ENCODE data around the gene ZFYVE9. TPM values are rescaled to one million over a fixed set of nuclear protein-coding genes. Genes with fewer than 3 reads are reported as not detected.

ZFYVE9 gene
- total RNA-seq, 2 experiments from 2014 or later: 5.4 to 6.1 TPM

- Histone ChIP-seq H3K4me3 (ENCODE audit: low read length) (no peak overlapping the region), H3K27me3 (ENCODE audit: control insufficient read depth in 1 of 2, insufficient read depth in 2 of 2, low read length in 2 of 2) (no peaks in the 10 kb centered on the region), H3K27ac (ENCODE audit: low read depth in 1 of 2, low read length in 2 of 2) (no peak overlapping the region), H3K36me3 (ENCODE audit: insufficient read depth, low read length) (no peaks in the 10 kb centered on the region), H3K4me1 (ENCODE audit: insufficient read depth, low read length) (no peaks in the 10 kb centered on the region), H3K9me3 (ENCODE audit: control insufficient read depth in 1 of 2, insufficient read depth in 1 of 2, low read length in 2 of 2) (no peaks in the 10 kb centered on the region)
- peaks cover 30% of the 10 kb centered on the region for H3K36me3 Mint-ChIP-seq (ENCODE audit: low read depth)
- ATAC-seq (ENCODE audit: poor library complexity) (no peak), DNase-seq (no peak)
- H3K27me3 Mint-ChIP-seq: no peaks in the 10 kb centered on the region
- intact Hi-C loops (cut with DNase I, micrococcal nuclease): no loop called here
- no peaks in the 10 kb centered on the region for H3K4me1 Mint-ChIP-seq (ENCODE audit: low read depth)
- POLR2A ChIA-PET: no interaction called here
- TF ChIP-seq, protein P1, sequence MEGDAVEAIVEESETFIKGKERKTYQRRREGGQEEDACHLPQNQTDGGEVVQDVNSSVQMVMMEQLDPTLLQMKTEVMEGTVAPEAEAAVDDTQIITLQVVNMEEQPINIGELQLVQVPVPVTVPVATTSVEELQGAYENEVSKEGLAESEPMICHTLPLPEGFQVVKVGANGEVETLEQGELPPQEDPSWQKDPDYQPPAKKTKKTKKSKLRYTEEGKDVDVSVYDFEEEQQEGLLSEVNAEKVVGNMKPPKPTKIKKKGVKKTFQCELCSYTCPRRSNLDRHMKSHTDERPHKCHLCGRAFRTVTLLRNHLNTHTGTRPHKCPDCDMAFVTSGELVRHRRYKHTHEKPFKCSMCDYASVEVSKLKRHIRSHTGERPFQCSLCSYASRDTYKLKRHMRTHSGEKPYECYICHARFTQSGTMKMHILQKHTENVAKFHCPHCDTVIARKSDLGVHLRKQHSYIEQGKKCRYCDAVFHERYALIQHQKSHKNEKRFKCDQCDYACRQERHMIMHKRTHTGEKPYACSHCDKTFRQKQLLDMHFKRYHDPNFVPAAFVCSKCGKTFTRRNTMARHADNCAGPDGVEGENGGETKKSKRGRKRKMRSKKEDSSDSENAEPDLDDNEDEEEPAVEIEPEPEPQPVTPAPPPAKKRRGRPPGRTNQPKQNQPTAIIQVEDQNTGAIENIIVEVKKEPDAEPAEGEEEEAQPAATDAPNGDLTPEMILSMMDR (IDR thresholded peaks at IDR 0.05): no peak
- no peak overlapping the region for H3K27ac Mint-ChIP-seq
- H3K4me3 Mint-ChIP-seq: no peak overlapping the region
- H3K9me3 Mint-ChIP-seq: no peaks in the 10 kb centered on the region
- CTCF ChIA-PET: interaction anchor here (1.1 kb wide), 1 partner anchor 41 kb away, joined by 3 read pairs; no protein-coding TSS in a partner anchor
Measured at GRCh38 chr1:52334906-52335528, 193.1 kb downstream of the ZFYVE9 start.

DNA sequence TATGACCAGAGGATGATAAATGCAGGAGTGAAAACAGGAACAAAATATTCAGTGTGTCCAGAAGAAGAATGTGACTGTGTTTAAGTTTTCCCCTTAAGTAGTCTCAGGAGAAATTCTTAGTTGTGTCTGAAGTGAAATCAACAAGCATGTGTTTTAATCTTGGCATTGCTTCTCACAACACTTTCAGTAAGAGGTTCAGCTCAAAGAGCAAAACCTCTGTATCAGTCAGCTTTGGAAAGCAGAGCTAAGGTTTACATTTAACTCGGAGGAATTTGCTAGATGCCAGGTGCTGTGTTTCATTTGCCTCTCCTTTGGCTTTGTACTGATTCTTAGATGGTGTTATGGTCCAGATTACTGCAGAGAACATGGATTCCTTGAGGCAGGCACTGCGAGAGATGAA, 195.6 kb downstream of the ZFYVE9 start:
- intact Hi-C loops (cut with DNase I, micrococcal nuclease): no loop called here
- POLR2A ChIA-PET: no interaction called here
- Mint-ChIP-seq H3K9me3 (no peaks in the 10 kb centered on the region), H3K4me1 (ENCODE audit: low read depth) (no peaks in the 10 kb centered on the region), H3K27me3 (no peaks in the 10 kb centered on the region), H3K4me3 (no peak overlapping the region), H3K36me3 (ENCODE audit: low read depth) (peaks cover 30% of the 10 kb centered on the region), H3K27ac (no peak overlapping the region)
- Histone ChIP-seq H3K4me1 (ENCODE audit: insufficient read depth, low read length) (no peaks in the 10 kb centered on the region), H3K9me3 (ENCODE audit: control insufficient read depth in 1 of 2, insufficient read depth in 1 of 2, low read length in 2 of 2) (no peaks in the 10 kb centered on the region), H3K27me3 (ENCODE audit: control insufficient read depth in 1 of 2, insufficient read depth in 2 of 2, low read length in 2 of 2) (no peaks in the 10 kb centered on the region), H3K27ac (ENCODE audit: low read depth in 1 of 2, low read length in 2 of 2) (no peak overlapping the region), H3K4me3 (ENCODE audit: low read length) (no peak overlapping the region), H3K36me3 (ENCODE audit: insufficient read depth, low read length) (no peaks in the 10 kb centered on the region)
- CTCF ChIA-PET: no interaction called here
- TF ChIP-seq, protein P1 (IDR thresholded peaks at IDR 0.05): no peak
- no peak for DNase-seq
- no peak for ATAC-seq (ENCODE audit: poor library complexity)

DNA sequence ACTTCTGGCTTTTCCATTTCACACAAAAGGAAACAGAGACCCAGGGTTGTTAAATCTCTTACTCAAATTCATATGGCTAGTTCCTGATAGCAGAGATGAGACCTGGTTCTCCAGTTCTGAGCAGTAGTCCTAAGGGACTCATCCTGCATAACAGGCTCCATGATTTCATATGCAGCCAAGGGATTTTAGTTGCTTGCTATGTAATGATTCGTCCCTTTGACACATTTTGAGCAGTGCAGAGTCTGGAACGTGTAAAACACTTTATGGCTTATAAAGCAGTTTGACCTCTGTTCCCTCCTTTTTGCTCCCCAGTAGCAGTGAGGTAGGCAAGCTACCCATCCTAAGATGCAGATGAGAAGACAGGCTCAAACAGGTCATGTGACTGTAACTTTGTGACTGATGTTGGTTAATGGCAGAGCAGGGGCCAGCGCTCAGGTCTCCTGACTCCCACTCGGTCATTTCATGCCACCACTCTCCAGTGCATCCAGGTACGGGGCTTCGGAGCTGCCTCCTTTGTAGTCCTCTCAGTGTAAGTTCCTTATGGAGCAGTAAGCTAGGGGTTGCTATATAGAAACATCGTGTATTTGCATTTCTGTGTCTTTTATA, 199.9 kb downstream of the ZFYVE9 start:
- Mint-ChIP-seq H3K9me3 (no peaks in the 10 kb centered on the region), H3K27me3 (no peaks in the 10 kb centered on the region), H3K36me3 (ENCODE audit: low read depth) (peaks cover 27% of the 10 kb centered on the region), H3K4me1 (ENCODE audit: low read depth) (no peaks in the 10 kb centered on the region), H3K27ac (no peak overlapping the region), H3K4me3 (no peak overlapping the region)
- Histone ChIP-seq H3K27ac (ENCODE audit: low read depth in 1 of 2, low read length in 2 of 2) (no peak overlapping the region), H3K27me3 (ENCODE audit: control insufficient read depth in 1 of 2, insufficient read depth in 2 of 2, low read length in 2 of 2) (no peaks in the 10 kb centered on the region), H3K36me3 (ENCODE audit: insufficient read depth, low read length) (no peaks in the 10 kb centered on the region), H3K9me3 (ENCODE audit: control insufficient read depth in 1 of 2, insufficient read depth in 1 of 2, low read length in 2 of 2) (no peaks in the 10 kb centered on the region), H3K4me1 (ENCODE audit: insufficient read depth, low read length) (no peaks in the 10 kb centered on the region), H3K4me3 (ENCODE audit: low read length) (no peak overlapping the region)
- no peak for ATAC-seq (ENCODE audit: poor library complexity)
- ChIA-PET POLR2A (interaction anchor here (0.6 kb wide), 1 partner anchor 43 kb away, joined by 3 read pairs; no protein-coding TSS in a partner anchor), CTCF (interaction anchor here (0.6 kb wide), 1 partner anchor 209 kb away, joined by 3 read pairs; no protein-coding TSS in a partner anchor)
- no peak for DNase-seq
- TF ChIP-seq, protein P1 (IDR thresholded peaks at IDR 0.05): no peak
- intact Hi-C loops (cut with DNase I, micrococcal nuclease): no loop called here
